IMR-90 (cell line): ENCODE results near the gene IMP3. TPM values are rescaled to one million over a fixed set of nuclear protein-coding genes. Genes with fewer than 3 reads are reported as not detected.
A peak's percentile ranks its signal among the peaks of the same experiment; 100 is the strongest.

Source experiments
- ATAC-seq: fragments of 200-7000 bp; cut with Tn5 transposase; 2 replicates; pipeline ENCODE4 v1.9.1; 2020; ENCODE audit warnings: low read depth, mild to moderate bottlenecking, moderate library complexity
- BruUV-seq: library from RNA; stranded (reverse); fragments of 400-500 nt; replicated peaks from 2 replicates; lab custom pipeline; 2021; lab: Mats Ljungman, UMichigan
- CTCF ChIA-PET: fragments of 300-600 bp; formaldehyde crosslinking; extraction: SDS; loops from one replicate; lab custom pipeline; 2021; ENCODE audit warnings: antibody characterized with exemption; lab: Yijun Ruan, JAX
- POLR2A ChIA-PET: fragments of 300-600 bp; sonication (Branson Sonifier 250); formaldehyde crosslinking; loops from one replicate; lab custom pipeline; 2022; ENCODE audit warnings: antibody characterized with exemption; ENCODE audit not compliant: unreplicated experiment; lab: Charles Lee
- DNase-seq: peaks from one replicate; pipeline ENCODE4 v3.0.0; 2013
- H2AFZ ChIP-seq: replicated peaks from 2 replicates; pipeline ENCODE3; 2013; ENCODE audit warnings: low read length, mild to moderate bottlenecking; ENCODE audit not compliant: poor library complexity
- H2AK5ac ChIP-seq: 2 replicates; pipeline ENCODE4 v1.6.1; 2013; ENCODE audit warnings: low read depth, low read length, inconsistent platforms
- H2AK9ac ChIP-seq: replicated peaks from 2 replicates; pipeline ENCODE3; 2013; ENCODE audit warnings: mild to moderate bottlenecking, low read depth, low read length, moderate library complexity; ENCODE audit not compliant: poor library complexity
- H2BK120ac ChIP-seq: 2 replicates; pipeline ENCODE4 v1.6.1; 2013; ENCODE audit warnings: low read depth, low read length, inconsistent platforms
- H2BK15ac ChIP-seq: 3 replicates; pipeline ENCODE4 v1.6.1; 2013; ENCODE audit warnings: low read depth, low read length, inconsistent platforms
- H2BK20ac ChIP-seq: 2 replicates; pipeline ENCODE4 v1.6.1; 2013; ENCODE audit warnings: low read depth, mild to moderate bottlenecking, inconsistent platforms, low read length, moderate library complexity
- H2BK5ac ChIP-seq: 2 replicates; pipeline ENCODE4 v1.6.1; 2013; ENCODE audit warnings: mild to moderate bottlenecking, low read depth, low read length, inconsistent platforms; ENCODE audit not compliant: poor library complexity, severe bottlenecking
- H3K14ac ChIP-seq: replicated peaks from 2 replicates; pipeline ENCODE4 v1.6.1; 2013; ENCODE audit warnings: low read depth, low read length, inconsistent platforms
- H3K18ac ChIP-seq: 2 replicates; pipeline ENCODE4 v1.6.1; 2013; ENCODE audit warnings: low read depth, low read length, control low read depth
- H3K23ac ChIP-seq: 2 replicates; pipeline ENCODE4 v1.6.1; 2013; ENCODE audit warnings: low read depth, low read length, inconsistent platforms
- H3K27ac ChIP-seq: 2 replicates; pipeline ENCODE4 v1.5.1; 2013; ENCODE audit warnings: mild to moderate bottlenecking, control low read depth, low read length; ENCODE audit not compliant: insufficient read depth
- H3K27me3 ChIP-seq: 2 replicates; pipeline ENCODE4 v1.6.1; 2013; ENCODE audit warnings: low read length; ENCODE audit not compliant: control insufficient read depth, insufficient read depth
- H3K36me3 ChIP-seq: 2 replicates; pipeline ENCODE4 v1.6.1; 2013; ENCODE audit warnings: low read length, mixed read lengths; ENCODE audit not compliant: control insufficient read depth, insufficient read depth
- H3K4ac ChIP-seq: 2 replicates; pipeline ENCODE4 v1.6.1; 2013; ENCODE audit warnings: low read depth, low read length, inconsistent platforms
- H3K4me1 ChIP-seq: 2 replicates; pipeline ENCODE4 v1.6.1; 2013; ENCODE audit warnings: low read length, mixed read lengths; ENCODE audit not compliant: control insufficient read depth, insufficient read depth
- H3K4me2 ChIP-seq: 2 replicates; pipeline ENCODE4 v1.6.1; 2013; ENCODE audit warnings: low read depth, mild to moderate bottlenecking, control low read depth, low read length, moderate library complexity
- H3K4me3 ChIP-seq: 2 replicates; pipeline ENCODE4 v1.5.1; 2013; ENCODE audit warnings: low read depth, mild to moderate bottlenecking, control low read depth, low read length, moderate library complexity; ENCODE audit not compliant: insufficient read depth
- H3K56ac ChIP-seq: 2 replicates; pipeline ENCODE4 v1.6.1; 2013; ENCODE audit warnings: low read length, inconsistent platforms; ENCODE audit not compliant: insufficient read depth; ENCODE audit errors: extremely low read depth
- H3K79me1 ChIP-seq, 2 experiments: 2 replicates each; pipeline ENCODE4 v1.6.1; 2013; ENCODE audit warnings: low read length in 2 of 2, inconsistent platforms in 1 of 2, low read depth in 1 of 2
- H3K9ac ChIP-seq: 2 replicates; pipeline ENCODE4 v1.6.1; 2013; ENCODE audit warnings: low read depth, low read length, control low read depth
- H3K9me1 ChIP-seq: 2 replicates; pipeline ENCODE4 v1.6.1; 2013; ENCODE audit warnings: low read length, inconsistent platforms; ENCODE audit not compliant: insufficient read depth
- H3K9me3 ChIP-seq: 2 replicates; pipeline ENCODE4 v1.6.1; 2013; ENCODE audit warnings: low read length; ENCODE audit not compliant: control insufficient read depth, insufficient read depth
- H4K20me1 ChIP-seq: 2 replicates; pipeline ENCODE4 v1.6.1; 2013; ENCODE audit warnings: low read length, inconsistent platforms; ENCODE audit not compliant: insufficient read depth
- H4K5ac ChIP-seq: 2 replicates; pipeline ENCODE4 v1.6.1; 2013; ENCODE audit warnings: mild to moderate bottlenecking, low read depth, low read length, control low read depth
- H4K8ac ChIP-seq, 2 experiments: 2 replicates each; pipeline ENCODE4 v1.6.1; 2013; ENCODE audit warnings: low read depth in 2 of 2, low read length in 2 of 2, control low read depth in 1 of 2, inconsistent platforms in 1 of 2
- H4K91ac ChIP-seq: 2 replicates; pipeline ENCODE4 v1.6.1; 2013; ENCODE audit warnings: low read depth, low read length, inconsistent platforms; ENCODE audit not compliant: insufficient read depth
- MAFK ChIP-seq: IDR thresholded peaks from 2 replicates; pipeline ENCODE4 v1.6.1; 2012; ENCODE audit warnings: low read depth, low read length, improper control_type of control experiment
- POLR2A ChIP-seq: IDR thresholded peaks from 2 replicates; pipeline ENCODE4 v1.6.1; 2012; ENCODE audit warnings: mild to moderate bottlenecking, low read depth, low read length
- USF2 ChIP-seq: fragments of 150-350 bp; IDR thresholded peaks from 2 replicates; pipeline ENCODE4 v1.6.1; 2017; ENCODE audit warnings: mild to moderate bottlenecking, antibody characterized with exemption, low read length, low read depth
- WGBS, 2 experiments: methylation state at CpG; one replicate each; pipeline versions ENCODE4 v1.1.5 to v1.1.7; 2013; ENCODE audit warnings: missing lambda C conversion rate in 2 of 2; ENCODE audit not compliant: insufficient read length in 1 of 2; ENCODE audit errors: extremely low coverage in 2 of 2; 5-methylcytosine and 5-hydroxymethylcytosine counted together
- dilution Hi-C: fragments of 300-500 bp; cut with HindIII; formaldehyde crosslinking; loops from one replicate; pipeline ENCODE4 v1.14.3; 2018; ENCODE audit warnings: low sequenced_read_pairs; ENCODE audit not compliant: unreplicated experiment
- in situ Hi-C: fragments of 300-500 bp; cut with MboI; formaldehyde crosslinking; loops from 3 replicates; pipeline ENCODE4 v1.14.3; 2019; ENCODE audit warnings: low sequenced_read_pairs, inconsistent platforms, mixed read lengths
- intact Hi-C: fragments of 100-400 bp; cut with micrococcal nuclease; formaldehyde crosslinking; loops from 2 replicates; pipeline ENCODE4 v1.10.0; 2022
- polyA plus RNA-seq, 3 experiments: library from polyadenylated mRNA; depleted of rRNA; stranded (reverse); fragments of >200 nt; gene quantifications; 2 replicates each; pipeline ENCODE4 v1.2.3, GENCODE V29; 2012; ENCODE audit warnings: low replicate concordance in 1 of 3
- total RNA-seq: library from RNA; depleted of rRNA; stranded (reverse); fragments of >200 nt; gene quantifications from 2 replicates; pipeline ENCODE4 v1.2.3, GENCODE V29; 2012

IMP3 gene
- total and polyA plus RNA-seq, 2 of the 4 experiments (the other 2 are of a cell fraction), result 42.1 to 59.3 TPM

- no peak for TF ChIP-seq USF2
- TF ChIP-seq MAFK, result no peak
Measured at GRCh38 chr15:75647370-75648155, 7.5 kb upstream of the IMP3 start, which contains the start of gene SNX33 (continued).

- Histone ChIP-seq H3K79me1 (peaks cover 26 to 63% of the 10 kb centered on the region in 2 experiments), H3K18ac (peak overlapping the region; percentile 95), H2AK5ac (peak overlapping the region; percentile 91), H4K5ac (peak overlapping the region; percentile 79), H2BK120ac (peak overlapping the region; percentile 85), H3K4me3 (peak overlapping the region; percentile 88), H3K4me2 (peak overlapping the region; percentile 92), H2AFZ (peak overlapping the region; percentile 94), H3K36me3 (peaks cover 23% of the 10 kb centered on the region), H2AK9ac (peak overlapping the region; percentile 100), H2BK20ac (0 out of 2 replicates have a peak overlapping the region, but pooled peaks have one; percentile 47), H3K4ac (peak overlapping the region; percentile 99), H3K23ac (peak overlapping the region; percentile 99), H3K9me3 (no peaks in the 10 kb centered on the region), H3K4me1 (peaks cover 31% of the 10 kb centered on the region), H4K8ac (peak overlapping the region; percentile 85 to 91), H3K9ac (peak overlapping the region; percentile 97), H3K9me1 (peaks cover 26% of the 10 kb centered on the region), H4K20me1 (peaks cover 34% of the 10 kb centered on the region), H3K14ac (peak overlapping the region; percentile 99), H3K56ac (peak overlapping the region; percentile 91), H2BK5ac (peak overlapping the region; percentile 95), H4K91ac (peak overlapping the region; percentile 95), H3K27ac (peak overlapping the region; percentile 94), H2BK15ac (peak overlapping the region; percentile 77; the same call in 1 of the 3 replicates), H3K27me3 (no peaks in the 10 kb centered on the region)
- intact Hi-C loops, result loop anchor here (1.0 kb wide), 1 partner anchor 26 kb away; no protein-coding TSS in a partner anchor
- in situ Hi-C loops, result no loop called here
- DNase-seq (no peak), ATAC-seq (peak; percentile 15)
- BruUV-seq, result no TSS peak
- TF ChIP-seq POLR2A (peak; percentile 14; the same call in 1 of the 2 replicates), MAFK (no peak)
- ChIA-PET CTCF (interaction anchor here (0.7 to 1.2 kb wide), 3 partner anchors 9 to 35 kb away, joined by 3 to 4 read pairs (median 4); no protein-coding TSS in a partner anchor), POLR2A (interaction anchor here (0.7 to 1.1 kb wide), 2 partner anchors 9 to 26 kb away, joined by 3 to 4 read pairs; no protein-coding TSS in a partner anchor)
- WGBS, 2 experiments, result 0% methylated on average over 2 of the region's 26 CpGs; no CpG with 5 or more reads in 1 of the 2 experiments
- dilution Hi-C loops, result no loop called here
Measured at GRCh38 chr15:75646944-75647364, 6.9 kb upstream of the IMP3 start.
